ENCODE data around the gene B3GALT5. TPM values are rescaled to one million over a fixed set of nuclear protein-coding genes. Genes with fewer than 3 reads are reported as not detected.

B3GALT5 gene
- total RNA-seq, 2 donors from 2014 or later: not detected

DNA sequence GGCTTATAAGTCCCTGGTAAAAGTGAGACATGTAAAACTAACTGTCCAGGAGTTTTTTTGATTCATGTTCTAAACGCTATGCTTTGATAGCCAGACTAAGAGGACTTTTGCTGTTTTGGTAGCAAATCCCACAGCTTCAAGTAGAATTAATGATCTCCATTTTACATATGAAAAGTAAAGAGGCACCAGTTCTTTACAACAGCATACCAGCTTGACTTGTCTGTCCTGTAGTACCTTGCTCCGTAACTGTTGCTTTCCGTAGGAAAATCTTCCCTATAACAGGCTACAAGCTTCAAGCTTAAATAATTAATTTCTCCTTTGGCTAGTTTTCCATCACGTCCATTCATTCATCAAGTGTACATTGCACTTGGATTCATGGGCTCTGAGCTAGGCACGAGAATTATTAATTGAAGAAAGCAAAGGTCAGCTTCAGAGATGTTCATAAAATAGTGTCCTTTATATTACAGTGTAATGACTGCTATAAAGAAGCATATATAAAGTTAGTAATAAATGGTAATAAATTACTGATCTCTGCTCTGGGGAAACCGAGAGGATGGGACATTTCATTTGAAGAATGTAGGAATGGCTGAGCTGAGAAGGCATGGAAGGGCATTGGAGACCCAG is 29.2 kb downstream of the B3GALT5 start:
- no peaks in the 10 kb centered on the region for H3K9me3 ChIP-seq
- no peak for TF ChIP-seq CTCF (IDR thresholded peaks at IDR 0.05)
- H3K27me3 ChIP-seq: no peaks in the 10 kb centered on the region
- H3K27ac ChIP-seq: no peak overlapping the region
- H3K36me3 ChIP-seq: no peaks in the 10 kb centered on the region
- no peaks in the 10 kb centered on the region for H3K4me1 ChIP-seq
- no peak overlapping the region for H3K4me3 ChIP-seq
- no peak for DNase-seq (ENCODE audit: low spot score)

- H3K27me3 ChIP-seq: no peaks in the 10 kb centered on the region
- no peaks in the 10 kb centered on the region for H3K36me3 ChIP-seq
- no peaks in the 10 kb centered on the region for H3K4me1 ChIP-seq
- no peak overlapping the region for H3K4me3 ChIP-seq
- no peaks in the 10 kb centered on the region for H3K9me3 ChIP-seq
- H3K27ac ChIP-seq: no peak overlapping the region
- no peak for TF ChIP-seq CTCF (IDR thresholded peaks at IDR 0.05)
- no peak for DNase-seq (ENCODE audit: low spot score)
Observed at GRCh38 chr21:39644062-39644560, 31.4 kb downstream of the B3GALT5 start.

DNA sequence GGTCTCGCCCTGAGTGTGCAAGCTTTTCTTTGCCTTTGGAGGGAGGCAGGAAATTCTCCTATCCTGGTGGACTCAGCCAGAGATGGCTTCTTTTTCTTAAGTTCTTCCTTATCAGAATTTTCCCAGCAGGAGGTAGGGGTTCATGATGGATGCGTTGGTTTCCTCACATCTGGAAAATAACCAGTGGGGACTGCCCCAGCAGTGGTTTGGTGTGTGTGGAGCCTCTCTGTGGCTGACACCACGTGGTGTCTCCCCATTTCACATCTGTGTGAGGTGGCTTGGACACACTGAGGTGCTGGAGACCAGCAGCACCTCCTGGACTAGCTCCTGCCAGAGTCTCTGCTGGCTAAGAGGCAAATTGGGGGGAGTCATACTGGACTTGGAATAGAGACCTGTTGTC is 32.6 kb downstream of the B3GALT5 start:
- Histone ChIP-seq H3K27me3 (no peaks in the 10 kb centered on the region), H3K36me3 (no peaks in the 10 kb centered on the region), H3K4me1 (no peaks in the 10 kb centered on the region), H3K27ac (no peak overlapping the region), H3K4me3 (no peak overlapping the region), H3K9me3 (no peaks in the 10 kb centered on the region)
- TF ChIP-seq CTCF (IDR thresholded peaks at IDR 0.05): no peak
- DNase-seq (ENCODE audit: low spot score): no peak

DNA sequence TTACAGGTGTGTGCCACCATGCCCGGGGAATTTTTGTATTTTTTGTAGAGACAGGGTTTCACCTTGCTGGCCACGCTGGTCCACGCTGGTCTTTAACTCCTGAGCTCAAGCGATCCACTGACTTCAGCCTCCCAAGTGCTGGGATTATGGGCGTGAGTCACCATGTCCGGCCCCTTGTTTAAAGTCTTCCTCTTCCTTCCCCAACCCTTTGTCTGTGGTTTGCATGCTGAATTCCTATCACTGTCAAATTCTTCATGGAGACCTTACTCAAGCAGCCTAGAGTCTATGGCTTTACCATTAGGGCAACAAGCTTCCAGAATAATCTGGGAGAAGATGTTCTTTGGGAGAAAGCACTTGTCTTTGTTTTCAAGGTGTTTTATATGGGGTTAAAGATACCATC is 34.7 kb downstream of the B3GALT5 start:
- Histone ChIP-seq H3K36me3 (no peaks in the 10 kb centered on the region), H3K4me3 (no peak overlapping the region), H3K27ac (no peak overlapping the region), H3K9me3 (no peaks in the 10 kb centered on the region), H3K27me3 (no peaks in the 10 kb centered on the region), H3K4me1 (no peaks in the 10 kb centered on the region)
- no peak for DNase-seq (ENCODE audit: low spot score)
- no peak for TF ChIP-seq CTCF (IDR thresholded peaks at IDR 0.05)

GRCh38 chr21:39648879-39649278 is 36.1 kb downstream of the B3GALT5 start:
- no peaks in the 10 kb centered on the region for H3K27me3 ChIP-seq
- peaks cover 0 to 10% of the 10 kb centered on the region in 2 donors for H3K9me3 ChIP-seq
- no peaks in the 10 kb centered on the region for H3K4me1 ChIP-seq
- DNase-seq (ENCODE audit: low spot score): no peak
- TF ChIP-seq CTCF (IDR thresholded peaks at IDR 0.05): no peak
- no peaks in the 10 kb centered on the region for H3K36me3 ChIP-seq
- no peak overlapping the region for H3K4me3 ChIP-seq
- H3K27ac ChIP-seq: no peak overlapping the region

DNA sequence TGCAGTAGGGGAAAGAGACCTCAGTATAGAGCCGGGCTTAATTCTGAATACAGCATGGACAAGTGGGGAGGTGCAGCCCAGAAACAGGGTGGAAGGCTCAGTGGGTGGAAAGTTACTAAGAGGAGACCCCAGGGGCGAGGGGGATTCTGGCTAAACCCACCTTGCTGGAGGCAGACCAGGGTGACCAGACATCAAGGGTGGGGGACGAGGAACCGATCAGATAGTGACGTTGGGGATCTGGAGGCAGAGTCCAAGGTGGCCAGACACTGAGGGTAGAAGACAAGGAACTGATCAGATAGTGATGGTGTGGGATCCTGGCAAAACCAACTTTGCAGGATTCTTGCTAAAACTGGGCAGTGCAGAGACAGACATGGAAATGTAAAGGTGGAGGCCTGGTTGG is 36.8 kb downstream of the B3GALT5 start:
- no peak for TF ChIP-seq CTCF (IDR thresholded peaks at IDR 0.05)
- Histone ChIP-seq H3K36me3 (no peaks in the 10 kb centered on the region), H3K27me3 (no peaks in the 10 kb centered on the region), H3K9me3 (peaks cover 0 to 10% of the 10 kb centered on the region in 2 donors), H3K4me1 (no peaks in the 10 kb centered on the region), H3K27ac (no peak overlapping the region), H3K4me3 (no peak overlapping the region)
- no peak for DNase-seq (ENCODE audit: low spot score)

All from right atrium auricular region (tissue), 2 donors.